Measurements from ENCODE around the gene CTXND1.

Gene CTXND1

GRCh38 chr15:80289528-80290495 is 37.8 kb upstream of the CTXND1 start:
- H3K4me1 ChIP-seq = no peaks in the 10 kb centered on the region
- no peaks in the 10 kb centered on the region for H3K79me2 ChIP-seq
- H3K27me3 ChIP-seq (ENCODE audit: control insufficient read depth, insufficient read depth, low read length) = no peaks in the 10 kb centered on the region
- H3K27ac ChIP-seq = no peak overlapping the region
- no peak overlapping the region for H3K4me3 ChIP-seq (ENCODE audit: low read depth, low read length)
- no peak overlapping the region for H2AFZ ChIP-seq
- H3K9me3 ChIP-seq (ENCODE audit: control insufficient read depth, low read length) = no peaks in the 10 kb centered on the region
- TF ChIP-seq CTCF (IDR thresholded peaks at IDR 0.05) = no peak
- H3K4me2 ChIP-seq (ENCODE audit: low read length) = no peak overlapping the region
- no peaks in the 10 kb centered on the region for H3K36me3 ChIP-seq (ENCODE audit: control insufficient read depth, insufficient read depth, low read length)
- H3K9ac ChIP-seq = no peak overlapping the region

- Histone ChIP-seq H3K27ac (no peak overlapping the region), H3K27me3 (ENCODE audit: control insufficient read depth, insufficient read depth, low read length) (no peaks in the 10 kb centered on the region), H3K9ac (no peak overlapping the region), H2AFZ (no peak overlapping the region), H3K36me3 (ENCODE audit: control insufficient read depth, insufficient read depth, low read length) (no peaks in the 10 kb centered on the region), H3K9me3 (ENCODE audit: control insufficient read depth, low read length) (no peaks in the 10 kb centered on the region), H3K4me3 (ENCODE audit: low read depth, low read length) (no peak overlapping the region), H3K4me2 (ENCODE audit: low read length) (no peak overlapping the region), H3K79me2 (no peaks in the 10 kb centered on the region), H3K4me1 (no peaks in the 10 kb centered on the region)
- no peak for TF ChIP-seq CTCF (IDR thresholded peaks at IDR 0.05)
These were observed 36.1 kb upstream of the CTXND1 start for GRCh38 chr15:80288131-80288530.

GRCh38 chr15:80286055-80286454 is 34.0 kb upstream of the CTXND1 start:
- H2AFZ ChIP-seq = no peak overlapping the region
- no peaks in the 10 kb centered on the region for H3K4me1 ChIP-seq
- no peaks in the 10 kb centered on the region for H3K79me2 ChIP-seq
- TF ChIP-seq CTCF (IDR thresholded peaks at IDR 0.05) = no peak
- no peak overlapping the region for H3K4me2 ChIP-seq (ENCODE audit: low read length)
- H3K27me3 ChIP-seq (ENCODE audit: control insufficient read depth, insufficient read depth, low read length) = no peaks in the 10 kb centered on the region
- H3K27ac ChIP-seq = no peak overlapping the region
- H3K36me3 ChIP-seq (ENCODE audit: control insufficient read depth, insufficient read depth, low read length) = no peaks in the 10 kb centered on the region
- no peak overlapping the region for H3K4me3 ChIP-seq (ENCODE audit: low read depth, low read length)
- no peaks in the 10 kb centered on the region for H3K9me3 ChIP-seq (ENCODE audit: control insufficient read depth, low read length)
- no peak overlapping the region for H3K9ac ChIP-seq

- Histone ChIP-seq H3K9ac (no peak overlapping the region), H3K9me3 (ENCODE audit: control insufficient read depth, low read length) (no peaks in the 10 kb centered on the region), H3K4me2 (ENCODE audit: low read length) (no peak overlapping the region), H3K27me3 (ENCODE audit: control insufficient read depth, insufficient read depth, low read length) (no peaks in the 10 kb centered on the region), H3K4me1 (no peaks in the 10 kb centered on the region), H3K27ac (no peak overlapping the region), H3K79me2 (no peaks in the 10 kb centered on the region), H3K36me3 (ENCODE audit: control insufficient read depth, insufficient read depth, low read length) (no peaks in the 10 kb centered on the region), H2AFZ (no peak overlapping the region), H3K4me3 (ENCODE audit: low read depth, low read length) (no peak overlapping the region)
- no peak for TF ChIP-seq CTCF (IDR thresholded peaks at IDR 0.05)
These were observed 33.4 kb upstream of the CTXND1 start for GRCh38 chr15:80285379-80285778.

- Histone ChIP-seq H3K79me2 (no peaks in the 10 kb centered on the region), H3K27ac (no peak overlapping the region), H3K27me3 (ENCODE audit: control insufficient read depth, insufficient read depth, low read length) (no peaks in the 10 kb centered on the region), H3K4me2 (ENCODE audit: low read length) (no peak overlapping the region), H3K9ac (no peak overlapping the region), H3K4me1 (no peaks in the 10 kb centered on the region), H3K36me3 (ENCODE audit: control insufficient read depth, insufficient read depth, low read length) (no peaks in the 10 kb centered on the region), H2AFZ (no peak overlapping the region), H3K9me3 (ENCODE audit: control insufficient read depth, low read length) (no peaks in the 10 kb centered on the region), H3K4me3 (ENCODE audit: low read depth, low read length) (no peak overlapping the region)
- TF ChIP-seq CTCF (IDR thresholded peaks at IDR 0.05) = no peak
These were observed 31.5 kb upstream of the CTXND1 start for GRCh38 chr15:80283531-80283930.
